ENCODE measurements around the gene DOK6. TPM values are rescaled to one million over a fixed set of nuclear protein-coding genes. Genes with fewer than 3 reads are reported as not detected.

The DOK6 gene
- polyA plus RNA-seq, 1 donor: 21.8 TPM

GRCh38 chr18:69537183-69537582 lies 136.5 kb downstream of the DOK6 start:
- no peak for DNase-seq

- no peak for DNase-seq
These were observed 138.2 kb downstream of the DOK6 start for GRCh38 chr18:69538849-69539248.

GRCh38 chr18:69539404-69539803 lies 138.7 kb downstream of the DOK6 start:
- DNase-seq: no peak

GRCh38 chr18:69556228-69556627 lies 155.5 kb downstream of the DOK6 start:
- DNase-seq: no peak

- DNase-seq: peak; percentile 19
These were observed 156.6 kb downstream of the DOK6 start for GRCh38 chr18:69557282-69557681.

GRCh38 chr18:69558052-69558451 lies 157.4 kb downstream of the DOK6 start:
- no peak for DNase-seq

GRCh38 chr18:69559604-69560003 lies 158.9 kb downstream of the DOK6 start:
- DNase-seq: no peak

- DNase-seq: no peak
These were observed 163.9 kb downstream of the DOK6 start for GRCh38 chr18:69564602-69565001.

- no peak for DNase-seq
These were observed 167.3 kb downstream of the DOK6 start for GRCh38 chr18:69567813-69568488.

GRCh38 chr18:69569133-69569532 lies 168.4 kb downstream of the DOK6 start:
- no peak for DNase-seq

- DNase-seq: no peak
These were observed 173.7 kb downstream of the DOK6 start for GRCh38 chr18:69574401-69574800.

- DNase-seq: no peak
These were observed 179.4 kb downstream of the DOK6 start for GRCh38 chr18:69580107-69580506.

GRCh38 chr18:69584429-69584828 lies 183.7 kb downstream of the DOK6 start:
- DNase-seq: no peak

GRCh38 chr18:69585696-69586095 lies 185.0 kb downstream of the DOK6 start:
- no peak for DNase-seq

GRCh38 chr18:69586537-69586936 lies 185.8 kb downstream of the DOK6 start:
- DNase-seq: no peak

- no peak for DNase-seq
These were observed 187.6 kb downstream of the DOK6 start for GRCh38 chr18:69588301-69588700.

GRCh38 chr18:69590150-69590549 lies 189.5 kb downstream of the DOK6 start:
- DNase-seq: no peak

GRCh38 chr18:69596345-69596744 lies 195.7 kb downstream of the DOK6 start:
- no peak for DNase-seq

- DNase-seq: no peak
These were observed 196.9 kb downstream of the DOK6 start for GRCh38 chr18:69597561-69597960.

GRCh38 chr18:69599377-69599776 lies 198.7 kb downstream of the DOK6 start:
- DNase-seq: no peak

- no peak for DNase-seq
These were observed 211.6 kb downstream of the DOK6 start for GRCh38 chr18:69612242-69612641.

- DNase-seq: no peak
These were observed 215.4 kb downstream of the DOK6 start for GRCh38 chr18:69616114-69616513.

GRCh38 chr18:69617408-69617807 lies 216.7 kb downstream of the DOK6 start:
- DNase-seq: no peak

GRCh38 chr18:69617888-69618287 lies 217.2 kb downstream of the DOK6 start:
- DNase-seq: no peak

GRCh38 chr18:69622184-69622583 lies 221.5 kb downstream of the DOK6 start:
- peak; percentile 13 for DNase-seq
